UCSD-AML1 (cell line): ENCODE results near the gene PSMD6.

Source experiments
- DNase-seq: peaks from one replicate; lab custom pipeline; 2025; ENCODE audit not compliant: unreplicated experiment; lab: John Stamatoyannopoulos, UW

Gene PSMD6

DNA sequence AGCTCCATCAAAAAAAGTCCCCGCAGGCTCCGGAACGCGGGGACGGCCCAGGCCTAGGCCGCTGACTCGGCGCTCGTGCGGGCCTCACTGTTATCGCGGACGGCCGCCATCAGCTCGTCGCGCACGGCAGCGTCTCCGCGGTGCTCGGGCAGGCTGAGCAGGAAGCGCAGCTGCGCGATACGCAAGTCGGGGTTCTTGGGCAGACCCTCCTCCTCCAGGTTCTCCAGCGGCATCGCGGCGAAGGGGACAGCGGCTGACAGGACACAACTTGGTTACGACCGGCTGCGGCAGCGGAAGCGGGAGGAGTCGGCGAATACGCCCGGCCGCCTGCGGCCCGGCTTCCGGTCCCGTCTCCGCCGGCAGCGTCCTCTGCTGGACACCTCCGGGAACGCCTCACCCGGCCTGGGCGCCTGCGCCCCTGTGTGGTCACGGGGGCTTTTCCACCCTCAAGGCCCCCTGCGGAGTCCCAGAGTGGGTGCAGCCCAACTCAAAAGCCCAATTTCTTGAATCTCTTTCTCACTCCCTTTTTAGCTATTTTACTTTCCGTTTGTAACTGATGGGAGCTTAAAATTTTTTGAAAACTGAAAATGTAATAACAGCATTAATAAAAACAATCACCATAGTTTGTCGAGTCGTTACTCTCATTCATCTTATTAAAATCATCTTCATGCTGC is at the start of gene PSMD6:
TSS of gene PSMD6 (minus strand) at position 308 of the 674 bp plus-strand sequence. CDS start at position 233, 75 bp downstream.
- DNase-seq: peak; percentile 93

DNA sequence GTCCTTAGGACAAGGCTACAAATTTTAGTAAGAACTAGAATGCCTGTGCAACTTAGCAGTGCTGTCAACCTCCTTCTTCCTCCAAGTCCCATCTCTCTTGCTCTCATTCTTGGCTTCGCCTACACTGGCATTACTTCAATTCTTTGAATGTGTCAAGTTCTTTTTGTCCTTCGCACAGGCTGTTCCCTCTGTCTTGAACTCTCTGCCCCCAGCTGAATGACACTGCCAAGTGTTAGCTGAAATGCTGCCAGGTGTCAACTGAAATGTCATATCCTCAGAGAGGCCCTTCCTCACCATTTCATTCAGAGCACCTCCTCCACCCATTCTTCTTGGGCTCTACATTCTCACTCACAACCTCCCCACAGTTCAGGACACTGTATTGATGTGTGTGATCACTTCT is 48.8 kb upstream of the PSMD6 start:
- DNase-seq: no peak

DNA sequence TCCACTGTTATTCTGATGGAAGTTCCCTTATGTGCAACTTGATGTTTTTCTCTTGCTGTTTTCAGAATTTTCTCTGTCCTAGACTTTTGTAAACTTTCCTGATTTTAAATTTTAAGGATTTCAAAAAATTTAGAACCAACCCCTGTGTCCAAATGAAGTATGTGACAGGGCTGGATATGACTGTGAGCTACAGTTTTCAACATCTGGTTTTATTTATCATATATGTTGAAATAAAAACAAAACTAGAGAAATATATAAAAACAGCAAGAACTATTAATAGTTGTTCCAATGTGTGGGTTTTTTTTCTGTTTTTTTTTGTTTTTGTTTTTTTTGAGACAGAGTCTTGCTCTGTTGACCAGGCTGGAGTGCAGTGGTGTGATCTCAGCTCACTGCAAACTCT is 47.4 kb upstream of the PSMD6 start:
- no peak for DNase-seq

DNA sequence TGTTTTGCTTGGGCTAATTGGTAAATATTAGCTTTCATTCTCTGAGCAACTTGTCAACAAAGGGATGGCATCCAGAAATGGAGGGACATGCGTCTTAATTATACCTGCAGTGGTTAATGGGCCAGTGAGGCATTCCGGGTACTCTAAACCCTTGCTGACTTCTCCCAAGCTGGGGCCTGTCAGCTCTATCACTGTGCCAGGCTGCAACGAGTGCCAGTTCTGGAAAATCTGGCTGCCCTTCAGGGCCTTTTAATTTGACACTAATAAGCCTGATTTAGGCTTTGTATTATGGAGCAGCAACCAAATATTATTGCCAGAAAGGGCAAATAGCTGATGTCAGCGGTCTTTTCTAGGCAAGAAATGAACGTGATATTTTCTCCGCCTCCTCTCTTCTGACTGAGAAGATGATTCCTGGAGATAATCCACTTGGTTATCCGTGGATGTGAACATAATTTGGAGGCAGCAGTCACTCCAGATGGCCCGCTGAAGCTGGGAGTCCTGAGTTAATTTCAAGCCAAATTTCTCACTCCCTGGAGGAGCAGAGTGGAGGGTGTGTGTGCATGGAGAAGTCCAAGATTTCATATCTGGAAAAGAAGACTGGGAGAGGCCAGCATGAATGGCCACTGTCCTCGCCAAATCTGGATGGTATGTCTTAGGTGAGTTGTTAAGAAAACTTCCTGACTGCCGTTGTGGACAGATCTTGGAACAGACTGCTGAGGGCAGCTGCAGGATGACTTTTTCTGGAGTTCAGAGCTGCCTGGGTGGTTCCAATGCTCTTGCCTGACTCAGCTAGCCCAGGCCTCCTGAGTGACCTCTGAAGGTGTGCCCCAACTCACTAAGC is 44.4 kb upstream of the PSMD6 start:
- no peak for DNase-seq

DNA sequence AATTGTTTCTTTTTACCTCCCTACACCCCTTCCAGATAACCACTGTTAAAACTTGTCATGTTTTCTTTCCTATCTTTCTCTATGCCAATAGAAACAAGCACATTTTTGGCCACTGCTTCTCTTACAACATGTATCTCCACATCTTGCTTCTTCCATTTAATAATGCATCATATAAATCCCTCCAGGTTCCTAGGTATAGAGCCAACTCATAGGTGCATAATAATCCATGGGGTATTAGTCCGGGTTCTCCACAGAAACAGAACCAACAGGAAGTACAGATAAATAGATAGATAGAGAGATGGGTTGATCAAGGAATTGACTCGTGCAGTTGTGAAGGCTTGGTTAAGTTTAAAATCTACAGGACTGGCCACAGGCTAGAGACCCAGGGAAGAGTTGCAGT is 41.5 kb upstream of the PSMD6 start:
- DNase-seq: no peak

DNA sequence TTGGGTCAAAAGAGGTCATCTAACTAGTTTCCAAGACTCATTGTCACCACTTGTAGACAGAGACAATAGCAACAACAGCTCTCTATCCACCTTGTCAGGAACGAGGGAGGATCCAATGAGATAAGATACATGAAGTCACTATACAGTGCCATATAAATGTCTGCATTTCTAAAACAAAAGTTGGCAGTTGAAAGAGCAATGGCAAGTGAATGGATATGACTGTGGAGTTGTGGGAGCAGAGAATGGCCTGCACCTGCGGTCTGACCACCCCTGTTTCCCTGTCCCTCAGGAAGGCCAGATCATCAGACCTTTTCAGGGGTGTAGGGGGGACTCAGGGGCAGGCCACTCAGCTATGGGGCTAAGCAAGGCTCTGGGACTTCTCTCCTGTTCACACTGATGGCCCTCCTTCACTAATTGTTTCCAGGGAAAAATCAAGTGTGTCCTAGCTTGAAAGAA is 40.7 kb upstream of the PSMD6 start:
- DNase-seq: no peak

DNA sequence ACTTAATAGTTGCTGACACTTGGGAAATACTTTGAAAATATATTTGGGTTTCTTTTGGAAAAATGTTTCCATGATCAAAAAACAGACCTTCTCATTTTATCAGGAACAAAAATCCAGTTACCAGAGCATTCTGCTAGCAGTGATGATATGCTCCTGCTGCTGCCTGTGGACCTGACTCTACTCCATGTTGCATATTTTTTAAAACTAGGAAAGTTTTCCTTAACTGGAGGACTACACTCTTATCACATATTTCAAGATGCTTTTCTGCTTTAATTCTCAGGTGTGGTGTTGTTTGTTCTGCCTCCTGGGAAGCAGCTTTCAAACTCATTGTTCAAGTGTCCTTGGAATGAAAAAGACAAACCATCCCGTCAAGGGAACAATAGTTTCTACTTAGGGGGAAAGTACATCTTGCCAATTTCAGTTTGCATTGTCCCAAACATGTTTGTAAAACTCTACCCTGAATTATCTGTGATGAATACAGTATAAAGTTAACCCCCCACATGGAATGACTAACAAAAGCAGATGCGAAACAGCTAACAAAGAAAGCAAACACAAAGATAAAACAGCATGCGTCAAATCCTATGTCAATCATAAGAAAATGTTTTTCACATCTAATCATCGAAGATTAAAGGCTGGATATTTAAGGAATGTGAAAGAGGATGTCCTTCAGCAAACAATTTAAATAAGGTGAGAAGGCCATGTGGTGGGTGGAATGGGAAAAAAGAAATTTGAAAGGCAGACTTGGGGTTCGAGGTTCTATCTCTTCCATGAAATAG is 40.1 kb upstream of the PSMD6 start:
- DNase-seq: no peak

DNA sequence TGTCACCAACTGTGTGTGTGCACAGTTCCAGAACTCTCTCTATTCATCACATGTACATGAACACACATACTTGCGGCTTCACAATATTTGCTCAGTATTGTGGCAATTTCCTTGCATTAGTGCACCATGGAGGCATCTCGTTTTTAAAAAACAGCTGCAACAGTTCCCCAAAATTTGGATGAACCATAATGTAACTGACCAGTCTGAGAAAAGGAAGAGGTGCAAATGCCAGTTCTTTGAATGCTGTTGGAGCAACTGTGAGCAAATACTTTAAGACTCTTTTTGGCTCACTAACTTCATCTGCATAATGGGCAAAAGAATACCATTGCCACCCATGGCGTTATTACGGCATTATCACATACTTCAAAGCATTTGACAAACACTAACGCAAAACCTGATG is 38.3 kb upstream of the PSMD6 start:
- no peak for DNase-seq

DNA sequence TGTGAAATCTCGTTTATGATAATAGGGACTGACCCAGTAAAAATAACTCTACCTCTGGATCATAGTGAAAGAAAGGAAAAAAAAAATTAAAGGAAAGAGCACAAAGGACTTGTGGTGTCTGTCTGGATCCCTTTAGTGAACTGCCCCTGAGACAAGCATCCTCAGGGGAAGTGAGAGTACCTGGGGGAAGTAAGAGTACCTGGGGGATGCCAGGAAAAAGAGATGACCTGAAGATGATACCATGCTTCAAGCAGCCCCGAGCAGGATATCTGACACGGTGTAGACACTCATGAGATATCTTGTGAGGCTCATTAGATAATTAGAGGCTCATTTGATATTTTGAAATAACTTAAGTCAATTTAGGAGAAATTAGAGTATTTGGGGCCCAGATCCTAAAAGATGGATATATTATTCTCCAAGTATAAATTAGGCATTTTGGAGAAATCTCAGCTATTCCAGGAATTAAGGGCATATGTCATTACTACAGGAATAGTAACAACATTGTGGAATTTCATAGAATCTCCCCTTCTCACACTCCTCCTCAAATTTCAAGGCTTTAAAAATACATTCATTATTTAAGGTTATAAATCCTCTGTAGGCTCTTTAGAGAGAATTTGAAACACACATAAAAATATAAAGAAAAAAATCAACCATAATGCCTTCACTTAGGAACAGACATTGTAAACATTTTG is 36.3 kb upstream of the PSMD6 start:
- DNase-seq: no peak

DNA sequence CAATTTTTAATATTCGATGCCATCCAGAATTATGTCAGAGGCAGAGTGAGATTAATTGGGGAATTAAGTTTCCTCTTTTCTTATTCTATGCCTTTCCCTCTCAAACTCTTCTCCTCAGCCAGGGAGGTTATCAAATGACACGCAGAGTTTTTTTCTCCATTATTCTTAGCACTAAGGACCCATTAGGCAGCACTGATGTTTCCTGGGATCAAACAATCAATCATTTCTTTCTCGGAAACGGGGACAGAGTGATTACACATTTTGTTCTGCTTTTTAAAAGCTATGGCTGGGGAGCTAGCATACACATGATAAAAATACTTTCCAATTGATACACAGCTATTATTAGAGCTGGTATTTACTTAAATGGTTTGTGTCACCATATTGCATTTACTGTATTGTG is 35.3 kb upstream of the PSMD6 start:
- no peak for DNase-seq

DNA sequence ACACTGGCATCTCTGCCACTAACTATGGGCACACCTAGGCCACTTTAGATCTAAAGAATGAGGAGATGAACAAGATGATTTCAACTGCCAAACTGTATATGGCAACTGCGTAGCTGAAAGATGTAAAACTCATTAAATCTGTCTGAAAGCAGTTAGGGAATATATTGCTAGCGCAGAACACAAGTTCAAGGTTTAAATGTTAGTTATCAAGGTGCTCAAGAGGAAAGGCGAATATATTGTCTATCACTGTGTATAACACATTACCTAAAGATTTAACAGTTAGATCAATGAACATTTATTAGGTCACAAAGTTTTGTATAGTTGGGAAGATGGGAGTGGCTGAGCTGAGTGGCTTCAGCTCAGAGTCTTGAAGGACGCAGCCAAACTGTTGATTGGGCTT is 33.9 kb upstream of the PSMD6 start:
- no peak for DNase-seq

DNA sequence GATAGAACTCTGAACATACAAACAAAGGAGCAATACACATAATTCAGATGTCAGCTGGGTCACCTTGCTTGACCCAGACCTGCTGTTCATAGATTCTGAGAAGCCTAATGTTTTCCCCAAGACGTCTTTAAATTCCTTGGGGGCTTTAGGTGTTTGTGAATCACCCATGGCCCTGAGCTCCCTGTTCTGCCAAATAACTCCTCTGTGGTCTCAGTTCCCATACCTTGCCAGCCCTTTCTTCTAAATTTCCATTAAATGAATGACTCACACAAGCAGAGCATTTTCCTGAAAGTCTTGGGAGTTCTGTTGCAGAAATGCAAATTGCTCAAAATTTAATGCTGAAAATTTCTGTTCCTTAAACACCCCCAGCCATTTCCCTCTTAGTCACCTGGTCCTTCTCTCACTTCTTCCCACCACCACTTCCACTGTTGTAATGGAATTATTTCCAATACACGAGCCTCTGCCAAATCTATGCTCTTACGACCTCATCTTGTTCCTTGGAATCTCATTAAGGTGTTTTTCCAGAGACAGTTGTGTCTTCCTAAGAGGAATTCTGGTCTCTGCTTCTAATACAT is 33.4 kb upstream of the PSMD6 start:
- no peak for DNase-seq

DNA sequence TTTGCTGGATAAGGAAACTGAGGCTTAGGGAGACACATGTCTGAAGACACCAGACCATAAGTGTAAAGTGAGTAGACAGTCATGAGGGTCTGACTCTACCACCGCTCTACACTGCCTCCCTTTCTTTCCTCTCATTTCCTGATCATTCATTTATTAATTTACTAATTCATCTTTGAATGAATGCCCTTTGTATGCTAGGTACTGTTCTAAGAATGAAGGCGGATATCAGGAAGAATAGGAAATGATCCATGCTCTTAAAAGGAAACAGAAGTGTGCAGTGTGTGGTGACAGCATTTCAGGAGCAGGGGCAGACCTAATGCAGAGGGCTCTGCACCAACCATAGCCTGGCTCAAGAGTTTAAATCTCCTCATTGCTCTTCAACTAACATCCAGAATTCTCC is 31.8 kb upstream of the PSMD6 start:
- DNase-seq: no peak

DNA sequence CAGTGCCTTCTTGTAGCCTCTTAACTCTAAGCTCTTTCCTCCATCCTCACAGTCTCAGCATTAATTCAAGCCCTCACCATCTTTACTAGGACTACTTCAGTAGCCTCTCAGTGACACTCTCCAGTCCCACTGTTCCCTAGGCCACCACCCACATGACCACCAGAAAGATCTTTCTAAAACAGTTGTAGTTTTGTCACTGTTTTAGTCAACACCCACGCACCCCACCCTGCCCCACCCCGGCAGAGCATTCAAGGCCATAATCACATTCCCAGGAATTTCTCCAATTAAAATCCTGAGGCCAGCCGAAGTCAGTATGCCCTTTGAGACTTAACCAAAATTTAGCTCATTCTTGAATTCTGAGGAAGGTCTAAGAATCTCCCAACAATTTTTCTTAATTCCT is 31.2 kb upstream of the PSMD6 start:
- no peak for DNase-seq

DNA sequence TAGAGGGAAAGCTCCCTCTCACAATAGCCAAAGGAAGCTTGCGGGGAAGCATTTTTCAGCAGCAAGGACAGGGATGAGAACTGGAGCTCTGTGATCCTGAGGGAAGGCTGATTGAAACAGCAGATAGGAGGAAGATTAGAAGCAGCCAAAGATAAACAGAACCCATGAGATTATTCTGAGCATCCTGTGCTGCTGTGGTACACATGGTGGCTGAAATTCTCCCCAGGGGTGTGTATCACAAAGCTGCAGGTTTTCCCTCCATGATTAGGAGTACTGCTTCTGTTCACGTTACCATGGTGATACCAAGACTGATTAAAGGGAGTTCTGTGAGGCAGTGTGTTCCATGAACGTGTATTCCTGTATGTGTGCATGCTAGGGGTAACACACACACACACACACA is 30.3 kb upstream of the PSMD6 start:
- DNase-seq: no peak

DNA sequence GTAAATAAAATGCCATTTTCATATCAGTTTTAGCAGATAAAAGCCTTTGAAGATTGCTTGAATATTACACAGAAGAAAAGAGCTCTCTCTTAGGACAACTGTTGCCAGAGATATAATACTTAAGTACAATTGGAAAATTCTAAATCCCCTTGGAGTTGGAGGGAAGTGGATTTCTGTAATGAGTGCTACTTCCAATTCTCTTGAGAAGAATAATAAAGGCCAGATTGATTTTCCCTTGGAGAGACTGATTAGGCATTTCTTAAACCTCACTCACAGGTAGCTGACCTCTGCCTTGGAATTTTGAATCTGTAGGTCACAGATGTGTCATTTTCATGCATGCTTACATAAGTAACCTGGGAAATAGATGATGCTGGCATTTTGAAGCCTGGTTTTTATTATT is 29.8 kb upstream of the PSMD6 start:
- no peak for DNase-seq

DNA sequence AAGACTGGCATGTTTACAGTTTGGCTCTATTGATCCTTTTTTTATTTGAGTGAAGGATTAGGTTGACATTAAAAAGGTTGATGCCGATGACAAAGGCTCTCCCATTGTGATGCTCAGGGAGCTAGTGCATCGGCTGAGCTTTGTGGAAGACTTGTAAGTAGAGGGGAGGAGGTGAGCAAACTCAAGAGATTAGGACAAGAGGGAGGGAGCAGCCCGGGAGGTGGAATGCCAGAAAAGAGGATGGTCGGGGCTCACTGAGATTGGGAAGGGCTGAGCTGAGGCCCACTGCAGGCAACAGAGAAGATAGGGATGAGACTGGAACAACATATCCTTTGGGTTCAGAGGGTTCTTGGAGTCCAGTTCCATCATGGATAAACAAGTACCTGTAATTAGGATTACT is 26.5 kb upstream of the PSMD6 start:
- DNase-seq: no peak

DNA sequence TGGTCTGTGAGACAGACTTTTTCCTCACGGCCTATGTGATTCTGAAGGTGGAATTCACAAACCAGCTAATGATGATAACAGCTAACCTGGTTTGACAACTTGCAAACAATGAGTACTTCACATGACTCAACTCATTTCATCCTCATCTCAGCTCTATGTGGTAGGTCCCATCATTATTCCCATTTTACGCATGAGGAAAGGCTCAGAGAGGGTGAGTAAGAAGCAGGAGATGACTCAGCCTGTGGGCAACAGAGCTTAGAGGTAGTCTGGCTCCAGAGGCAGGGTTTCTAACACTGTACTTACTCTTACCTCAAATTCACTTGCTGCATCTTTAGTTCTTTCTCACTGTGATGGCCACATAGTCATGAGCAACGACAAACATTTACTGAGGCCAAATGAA is 25.8 kb upstream of the PSMD6 start:
- no peak for DNase-seq

DNA sequence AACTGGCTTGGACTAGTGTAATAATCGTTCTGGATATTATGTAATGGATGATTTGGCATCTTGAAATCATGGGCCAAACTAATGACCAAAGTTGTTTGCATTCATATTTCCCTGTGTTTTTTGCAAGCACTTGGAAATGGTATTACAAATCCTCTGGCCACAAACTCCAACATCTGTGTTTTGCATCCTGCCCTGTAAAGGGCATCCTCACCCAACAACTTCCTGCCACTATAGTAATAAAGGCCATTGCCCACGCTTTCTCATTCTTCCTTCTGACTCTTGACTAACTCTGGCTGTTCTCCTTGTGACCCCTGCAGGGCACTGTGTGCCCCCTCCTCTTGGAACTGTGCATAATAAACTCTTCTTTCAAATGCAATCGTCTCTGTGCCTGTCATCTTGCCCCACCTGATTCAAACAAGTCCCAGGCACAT is 25.4 kb upstream of the PSMD6 start:
- DNase-seq: peak; percentile 15

DNA sequence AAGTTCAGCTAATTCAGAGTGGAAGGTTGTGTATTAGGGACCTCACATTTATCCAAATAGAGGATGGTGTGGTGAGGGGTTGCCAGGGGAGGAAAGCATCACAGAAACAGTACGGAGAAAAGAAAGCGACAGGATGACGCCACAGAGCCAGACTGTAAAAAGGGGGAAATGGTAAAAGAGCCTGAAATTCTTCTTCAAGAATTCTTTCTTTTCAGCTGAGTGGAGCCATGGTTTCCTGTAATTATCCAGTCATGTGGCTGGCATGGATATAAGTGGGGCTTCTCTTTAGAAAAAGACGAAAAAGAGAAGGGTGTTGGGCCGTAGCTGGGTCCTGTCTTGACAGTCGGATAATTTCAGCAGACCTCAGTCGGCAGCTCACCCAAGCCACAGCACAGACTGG is 24.5 kb upstream of the PSMD6 start:
- no peak for DNase-seq
